ENCODE measurements around the gene OR6J1. TPM values are rescaled to one million over a fixed set of nuclear protein-coding genes. Genes with fewer than 3 reads are reported as not detected.
A peak's percentile ranks its signal among the peaks of the same experiment; 100 is the strongest.
"Not testable (repeated sequence)": the region's sequence is repeated elsewhere in the genome, so short reads cannot be mapped to it uniquely, and the experiment has no call there.

Gene OR6J1
- total and polyA plus RNA-seq, 5 experiments from 2014 or later = not detected

DNA sequence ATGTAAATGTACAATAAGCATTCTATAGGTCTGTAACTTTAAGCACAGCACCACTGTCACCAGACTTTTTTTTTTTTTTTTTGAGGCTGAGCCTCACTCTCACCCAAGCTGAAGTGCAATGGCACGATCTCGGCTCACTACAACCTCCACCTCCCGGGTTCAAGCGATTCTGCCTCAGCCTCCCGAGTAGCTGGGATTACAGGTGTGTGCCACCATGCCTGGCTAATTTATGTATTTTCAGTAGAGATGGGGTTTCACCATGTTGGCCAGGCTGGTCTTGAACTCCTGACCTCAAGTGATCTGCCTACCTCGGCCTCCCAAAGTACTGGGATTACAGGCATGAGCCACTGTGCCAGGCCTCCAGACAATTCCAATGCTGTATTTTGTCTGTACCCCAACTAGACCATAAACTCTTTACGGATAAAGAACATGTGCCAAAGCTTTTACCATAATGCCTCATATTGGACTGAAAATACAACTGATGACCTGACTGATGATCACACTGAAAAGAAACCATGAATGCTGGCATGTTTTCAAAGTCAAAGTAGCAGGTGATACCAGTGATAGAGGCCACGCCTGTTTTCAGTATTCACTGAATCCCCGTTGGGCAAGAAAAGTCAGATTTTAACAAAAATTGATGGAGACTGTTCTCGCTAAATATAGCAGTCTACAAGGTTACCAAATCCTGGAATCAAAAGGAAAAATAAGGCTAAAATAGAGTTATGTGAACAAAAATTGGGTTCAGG is 56.3 kb downstream of the OR6J1 start:
- peak in 2 of 10 donors; percentile 37 to 39 for DNase-seq
- H3K27me3 Mint-ChIP-seq, H3K9me3 Mint-ChIP-seq, ATAC-seq: not testable (repeated sequence)
- Mint-ChIP-seq H3K4me3 (peak overlapping the region; percentile 90 to 99 (median 98)), H3K4me1 (peaks cover 46 to 74% (median 70%) of the 10 kb centered on the region in 4 donors), H3K27ac (peak overlapping the region; percentile 95 to 100 (median 99)), H3K36me3 (peaks cover 0 to 23% (median 5%) of the 10 kb centered on the region in 3 donors)
- POLR2A ChIA-PET = interaction anchor here (0.7 to 4.5 kb wide), 10 partner anchors 8 to 1720 kb away, joined by 3 to 60 read pairs (median 13); partner anchors contain the start of genes ABHD4, CIDEB and OXA1L

DNA sequence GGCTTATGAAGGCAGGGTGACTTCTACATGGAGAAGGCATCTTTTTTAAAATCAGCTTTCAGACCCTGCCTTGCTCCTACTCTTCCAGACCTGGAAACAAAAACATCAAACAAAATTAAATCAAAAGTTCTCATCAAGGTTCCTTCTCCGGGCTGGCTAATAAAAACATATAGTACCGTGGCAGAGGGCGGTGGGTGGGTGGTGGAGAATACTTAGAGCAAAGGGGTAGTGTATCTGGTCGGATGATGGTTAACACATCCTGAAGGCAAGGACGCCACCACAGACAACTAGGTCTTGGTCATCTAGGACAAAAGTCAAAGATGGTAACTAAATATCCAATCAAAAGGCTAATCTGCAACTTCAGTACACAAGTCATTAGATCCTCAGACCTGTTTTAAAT is 56.9 kb downstream of the OR6J1 start:
- H3K9me3 Mint-ChIP-seq = no peaks in the 10 kb centered on the region
- POLR2A ChIA-PET = interaction anchor here (1.0 to 4.5 kb wide), 4 partner anchors 11 to 89 kb away, joined by 3 to 60 read pairs (median 24); partner anchors contain the start of gene ABHD4
- peaks cover 0 to 5% (median 0%) of the 10 kb centered on the region in 5 donors for H3K27me3 Mint-ChIP-seq
- DNase-seq = no peak
- H3K36me3 Mint-ChIP-seq = peaks cover 0 to 23% (median 5%) of the 10 kb centered on the region in 3 donors
- H3K4me3 Mint-ChIP-seq = peak overlapping the region in 9 of 10 donors; percentile 54 to 99 (median 98)
- H3K27ac Mint-ChIP-seq = peak overlapping the region; percentile 86 to 100 (median 99)
- ATAC-seq = no peak
- H3K4me1 Mint-ChIP-seq = peaks cover 47 to 80% (median 75%) of the 10 kb centered on the region in 4 donors

DNA sequence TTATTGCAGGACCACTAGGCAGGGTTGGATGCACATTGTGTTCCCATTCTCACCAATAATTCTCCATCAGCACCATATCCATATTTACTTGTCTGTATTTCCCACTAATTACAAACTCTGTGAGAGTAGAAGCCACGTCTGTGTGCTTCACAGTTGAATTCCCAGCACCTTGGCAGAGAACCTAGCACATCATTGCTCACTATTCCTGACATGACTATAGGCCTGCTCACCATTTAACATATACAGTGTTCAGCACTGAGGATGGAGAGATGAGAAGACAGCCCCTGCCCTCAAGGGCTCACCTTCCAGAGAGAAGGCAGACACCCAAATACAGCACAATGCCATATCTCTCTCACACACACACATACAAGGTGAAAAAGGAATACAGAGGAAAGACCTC is 60.2 kb downstream of the OR6J1 start:
- H3K4me1 Mint-ChIP-seq = peaks cover 46 to 80% (median 78%) of the 10 kb centered on the region in 4 donors
- H3K27me3 Mint-ChIP-seq = peaks cover 0 to 2% (median 0%) of the 10 kb centered on the region in 5 donors
- POLR2A ChIA-PET = interaction anchor here (1.1 to 1.4 kb wide), 2 partner anchors 11 to 12 kb away, joined by 3 to 7 read pairs; no protein-coding TSS in a partner anchor
- H3K9me3 Mint-ChIP-seq = no peaks in the 10 kb centered on the region
- H3K27ac Mint-ChIP-seq = peak overlapping the region; percentile 22 to 99 (median 88)
- no peak for DNase-seq
- ATAC-seq = no peak
- H3K4me3 Mint-ChIP-seq = peak overlapping the region in 8 of 10 donors; percentile 11 to 91 (median 52)
- H3K36me3 Mint-ChIP-seq = peaks cover 0 to 32% (median 5%) of the 10 kb centered on the region in 3 donors

Other genes with a start within 250 kb of the OR6J1 start
- gene DAD1, start 55.1 kb downstream of the OR6J1 start, total RNA-seq = 100 to 1,000 TPM; 120 to 122 TPM
- gene DAD1, start 55.1 kb downstream of the OR6J1 start, polyA plus RNA-seq = 100 to 1,000 TPM; 610 to 660 (median 642) TPM
- gene ABHD4, start 46.1 kb downstream of the OR6J1 start, total RNA-seq = 10 to 100 TPM; 22.2 to 22.6 TPM
- gene ABHD4, start 46.1 kb downstream of the OR6J1 start, polyA plus RNA-seq = 10 to 100 TPM in 2 of 3 donors, 1 to 10 TPM in 1; 8.7 to 11.9 (median 11.1) TPM
- 100 to 1,000 TPM; 159 to 166 TPM for gene OXA1L, start 122.3 kb upstream of the OR6J1 start, total RNA-seq
- 10 to 100 TPM; 56.3 to 67.4 (median 57.1) TPM for gene OXA1L, start 122.3 kb upstream of the OR6J1 start, polyA plus RNA-seq
- 1 to 10 TPM; 2.6 to 3.5 TPM for gene SLC7A7, start 171.1 kb upstream of the OR6J1 start, total RNA-seq
- gene SLC7A7, start 171.1 kb upstream of the OR6J1 start, polyA plus RNA-seq = under 1 TPM; 0.13 to 0.46 (median 0.26) TPM
- 10 to 100 TPM; 69.9 to 75.3 TPM for gene MRPL52, start 185.5 kb upstream of the OR6J1 start, total RNA-seq
- 100 to 1,000 TPM; 120 to 155 (median 148) TPM for gene MRPL52, start 185.5 kb upstream of the OR6J1 start, polyA plus RNA-seq
- 1 to 10 TPM; 2.5 to 3.3 TPM for gene MMP14, start 192.2 kb upstream of the OR6J1 start, total RNA-seq
- not detected for gene MMP14, start 192.2 kb upstream of the OR6J1 start, polyA plus RNA-seq
- gene LRP10, start 227.4 kb upstream of the OR6J1 start, total RNA-seq = 10 to 100 TPM; 70.5 to 72.6 TPM
- gene LRP10, start 227.4 kb upstream of the OR6J1 start, polyA plus RNA-seq = 10 to 100 TPM; 49.4 to 67.5 (median 52.2) TPM
- 1 to 10 TPM; 4.8 to 5.7 TPM for gene REM2, start 238.9 kb upstream of the OR6J1 start, total RNA-seq
- under 1 TPM; 0.15 to 0.72 (median 0.29) TPM for gene REM2, start 238.9 kb upstream of the OR6J1 start, polyA plus RNA-seq